GM12878 (cell line): Measurements from ENCODE around the gene OPN5. TPM values are rescaled to one million over a fixed set of nuclear protein-coding genes. Genes with fewer than 3 reads are reported as not detected.

Experiments used
- ATAC-seq: fragments of 200-7000 bp; cut with Tn5 transposase; 3 replicates; pipeline ENCODE4 v1.9.1; 2020; ENCODE audit warnings: mild to moderate bottlenecking, moderate library complexity
- BruUV-seq: library from RNA; stranded (reverse); fragments of 400-500 nt; replicated peaks from 2 replicates; lab custom pipeline; 2021; lab: Mats Ljungman, UMichigan
- CTCF ChIA-PET: fragments of 300-600 bp; sonication (Branson Sonifier 250); formaldehyde crosslinking; extraction: SDS; loops from one replicate; lab custom pipeline; 2021; ENCODE audit warnings: inconsistent platforms; lab: Yijun Ruan, JAX
- POLR2A ChIA-PET: fragments of 350-600 bp; formaldehyde crosslinking; extraction: SDS; loops from one replicate; lab custom pipeline; 2021; ENCODE audit warnings: inconsistent platforms; lab: Charles Lee
- RAD21 ChIA-PET: fragments of 300-600 bp; sonication (Branson Sonifier 250); formaldehyde crosslinking; loops from one replicate; lab custom pipeline; 2023; ENCODE audit warnings: antibody characterized with exemption; ENCODE audit not compliant: unreplicated experiment; lab: Charles Lee
- SMC1A ChIA-PET: fragments of 300-600 bp; sonication (Branson Sonifier 250); formaldehyde crosslinking; loops from one replicate; lab custom pipeline; 2023; ENCODE audit not compliant: unreplicated experiment, uncharacterized antibody; lab: Charles Lee
- DNase-seq: peaks from one replicate; pipeline ENCODE4 v3.0.0-alpha.2; 2011; ENCODE audit warnings: low read depth, low spot score
- FAIRE-seq: peaks from 3 replicates; lab custom pipeline; 2011; peaks lifted over from hg19 to GRCh38; lab: Jason Lieb, UNC
- H2AFZ ChIP-seq: 2 replicates; pipeline ENCODE4 v1.6.0; 2011; ENCODE audit warnings: low read depth, low read length, control low read depth; ENCODE audit not compliant: control insufficient read depth
- H3K27ac ChIP-seq: 2 replicates; pipeline ENCODE4 v1.5.1; 2011; ENCODE audit warnings: control low read depth; ENCODE audit not compliant: control insufficient read depth, insufficient read depth
- H3K27me3 ChIP-seq, 2 experiments: replicated peaks in 1 of 2; 2 replicates each; pipeline versions ENCODE4 v1.6.0 to v1.6.1; 2011; ENCODE audit warnings: low read length in 1 of 2; ENCODE audit not compliant: control insufficient read depth in 2 of 2, insufficient read depth in 2 of 2
- H3K36me3 ChIP-seq, 2 experiments: 2 replicates each; pipeline ENCODE4 v1.5.1; 2011; ENCODE audit warnings: low read length in 1 of 2; ENCODE audit not compliant: control insufficient read depth in 2 of 2, insufficient read depth in 2 of 2
- H3K4me1 ChIP-seq: 2 replicates; pipeline ENCODE4 v1.6.1; 2011; ENCODE audit warnings: mild to moderate bottlenecking, low read length, moderate library complexity, mixed read lengths; ENCODE audit not compliant: control insufficient read depth, insufficient read depth
- H3K4me2 ChIP-seq: 2 replicates; pipeline ENCODE4 v1.6.0; 2011; ENCODE audit warnings: control low read depth; ENCODE audit not compliant: control insufficient read depth, insufficient read depth
- H3K4me3 ChIP-seq: fragments of 200-600 bp; sonication (generic); 2 replicates; pipeline ENCODE4 v1.5.1; 2016
- H3K79me2 ChIP-seq: 2 replicates; pipeline ENCODE4 v1.6.0; 2011; ENCODE audit warnings: low read length; ENCODE audit not compliant: control insufficient read depth, insufficient read depth
- H3K9ac ChIP-seq: 2 replicates; pipeline ENCODE4 v1.8.0; 2011; ENCODE audit warnings: low read length, control low read depth, mixed read lengths; ENCODE audit not compliant: control insufficient read depth, insufficient read depth
- H3K9me3 ChIP-seq: replicated peaks from 3 replicates; pipeline ENCODE4 v1.5.1; 2011; ENCODE audit warnings: mild to moderate bottlenecking, low read length; ENCODE audit not compliant: control insufficient read depth, insufficient read depth
- H4K20me1 ChIP-seq: 2 replicates; pipeline ENCODE4 v1.6.0; 2011; ENCODE audit not compliant: control insufficient read depth, insufficient read depth
- ATF7 ChIP-seq: fragments of 450-650 bp; IDR thresholded peaks from 2 replicates; pipeline ENCODE4 v1.6.1; 2016; ENCODE audit warnings: low read depth, mild to moderate bottlenecking
- CBX3 ChIP-seq: fragments of 200-600 bp; sonication (generic); IDR thresholded peaks from 2 replicates; pipeline ENCODE4 v1.6.1; 2016; ENCODE audit warnings: low read depth, borderline replicate concordance
- DPF2 ChIP-seq: fragments of 450-650 bp; IDR thresholded peaks from 2 replicates; pipeline ENCODE4 v1.6.1; 2017; ENCODE audit warnings: mild to moderate bottlenecking
- EZH2 ChIP-seq: IDR thresholded peaks from 2 replicates; pipeline ENCODE4 v1.6.1; 2012; ENCODE audit warnings: low read depth, mild to moderate bottlenecking, control low read depth, inconsistent platforms, low read length, borderline replicate concordance; ENCODE audit not compliant: control insufficient read depth
- HDAC2 ChIP-seq: fragments of 200-600 bp; sonication (generic); IDR thresholded peaks from 2 replicates; pipeline ENCODE4 v1.6.1; 2017
- MXI1 ChIP-seq: fragments of 150-350 bp; IDR thresholded peaks from 2 replicates; pipeline ENCODE4 v1.6.1; 2011; ENCODE audit warnings: low read depth, mild to moderate bottlenecking, inconsistent platforms, low read length, improper control_type of control experiment
- NFXL1 ChIP-seq: fragments of 450-650 bp; IDR thresholded peaks from 2 replicates; pipeline ENCODE4 v1.6.1; 2017; ENCODE audit warnings: antibody characterized with exemption, mild to moderate bottlenecking, borderline replicate concordance
- PAX5 ChIP-seq: IDR thresholded peaks from 2 replicates; pipeline ENCODE4 v1.6.1; 2011; ENCODE audit warnings: low read depth, low read length, borderline replicate concordance
- POLR2A ChIP-seq: IDR thresholded peaks from 2 replicates; pipeline ENCODE4 v1.6.1; 2011; ENCODE audit warnings: low read depth, mild to moderate bottlenecking, low read length
- POLR2AphosphoS2 ChIP-seq: IDR thresholded peaks from 2 replicates; pipeline ENCODE4 v1.6.1; 2011; ENCODE audit warnings: low read depth, mild to moderate bottlenecking, low read length, improper control_type of control experiment, moderate library complexity
- POLR2AphosphoS5 ChIP-seq: IDR thresholded peaks from 2 replicates; pipeline ENCODE4 v1.6.1; 2011; ENCODE audit warnings: mild to moderate bottlenecking, low read length, inconsistent platforms
- TARDBP ChIP-seq: IDR thresholded peaks from 2 replicates; pipeline ENCODE4 v1.6.1; 2016; ENCODE audit warnings: borderline replicate concordance
- ZNF687 ChIP-seq: fragments of 450-650 bp; IDR thresholded peaks from 2 replicates; pipeline ENCODE4 v1.6.1; 2017; ENCODE audit warnings: mild to moderate bottlenecking, moderate library complexity
- WGBS: methylation state at CpG from one replicate; pipeline ENCODE4 v1.1.6; 2016; ENCODE audit warnings: low lambda C conversion rate; ENCODE audit not compliant: insufficient replicate concordance, insufficient coverage; ENCODE audit errors: missing lambda C conversion rate; 5-methylcytosine and 5-hydroxymethylcytosine counted together
- in situ Hi-C: fragments of 300-500 bp; cut with MboI; formaldehyde crosslinking; loops from 9 replicates; pipeline ENCODE4 v1.14.3; 2018; ENCODE audit warnings: mixed read lengths
- intact Hi-C: fragments of 100-400 bp; cut with micrococcal nuclease; formaldehyde crosslinking; loops from one replicate; pipeline ENCODE4 v1.14.2; 2022; ENCODE audit not compliant: unreplicated experiment
- polyA plus RNA-seq, 11 experiments: library from polyadenylated mRNA; depleted of rRNA in 4 of 11; unstranded in 6 of 11; stranded (reverse) in 5 of 11; fragments of >200 nt; fragmentation: Nextera tagmentation in 4 of 11; fragmentation: Illumina TruSeq in 1 of 11; extraction: Ambion mirVana in 4 of 11; extraction: Trizol in 1 of 11; gene quantifications; 1 replicate in 1 of 11; 2 replicates in 10 of 11; pipeline versions ENCODE4 v1.2.1 to v1.2.3, GENCODE V29; 2011 to 2016; ENCODE audit warnings: inconsistent platforms in 2 of 11, missing spikeins in 2 of 11, low read depth in 1 of 11
- total RNA-seq, 4 experiments: library from RNA; depleted of rRNA in 3 of 4; stranded (reverse); fragments of >200 nt in 3 of 4; fragmentation: Illumina TruSeq in 1 of 4; extraction: Trizol in 1 of 4; gene quantifications; 2 replicates each; pipeline versions ENCODE4 v1.2.1 to v1.2.3, GENCODE V29; 2013 to 2021
- TF ChIP-seq, protein P1 (sequence below): fragments of 450-650 bp; formaldehyde crosslinking; IDR thresholded peaks from 2 replicates; pipeline ENCODE4 v1.5.0; 2022; ENCODE audit warnings: mild to moderate bottlenecking, missing genetic modification characterization

The OPN5 gene
- total and polyA plus RNA-seq, 10 of the 15 experiments (the other 5 are each of a cell fraction or from before 2014, with no cell fraction given), result not detected

- intact Hi-C loops, result loop anchor here (1.0 kb wide), 2 partner anchors 977 to 1622 kb away; no protein-coding TSS in a partner anchor
- ATAC-seq, result no peak
- H3K27me3 ChIP-seq, result peaks cover 0 to 2% of the 10 kb centered on the region in 2 experiments; a peak in 1 of 4 replicates
- no peak for DNase-seq
- SMC1A ChIA-PET, result interaction anchor here (0.9 to 3.2 kb wide), 12 partner anchors 9 to 1626 kb away, joined by 3 to 16 read pairs (median 8); no protein-coding TSS in a partner anchor
- H4K20me1 ChIP-seq, result no peaks in the 10 kb centered on the region
- no peak for FAIRE-seq
- no peak overlapping the region; the same call in 1 of the 2 replicates for H3K4me2 ChIP-seq
- POLR2A ChIA-PET, result no interaction called here
- H3K9ac ChIP-seq, result no peak overlapping the region
- TF ChIP-seq HDAC2, result no peak
- TF ChIP-seq POLR2A, result no peak
- no peak for TF ChIP-seq ZNF687
- no peak for TF ChIP-seq ATF7
- TF ChIP-seq TARDBP, result no peak
- no peak for TF ChIP-seq PAX5
- TF ChIP-seq MXI1, result no peak
- TF ChIP-seq CBX3, result no peak
- TF ChIP-seq NFXL1, result no peak
- TF ChIP-seq, protein P1, sequence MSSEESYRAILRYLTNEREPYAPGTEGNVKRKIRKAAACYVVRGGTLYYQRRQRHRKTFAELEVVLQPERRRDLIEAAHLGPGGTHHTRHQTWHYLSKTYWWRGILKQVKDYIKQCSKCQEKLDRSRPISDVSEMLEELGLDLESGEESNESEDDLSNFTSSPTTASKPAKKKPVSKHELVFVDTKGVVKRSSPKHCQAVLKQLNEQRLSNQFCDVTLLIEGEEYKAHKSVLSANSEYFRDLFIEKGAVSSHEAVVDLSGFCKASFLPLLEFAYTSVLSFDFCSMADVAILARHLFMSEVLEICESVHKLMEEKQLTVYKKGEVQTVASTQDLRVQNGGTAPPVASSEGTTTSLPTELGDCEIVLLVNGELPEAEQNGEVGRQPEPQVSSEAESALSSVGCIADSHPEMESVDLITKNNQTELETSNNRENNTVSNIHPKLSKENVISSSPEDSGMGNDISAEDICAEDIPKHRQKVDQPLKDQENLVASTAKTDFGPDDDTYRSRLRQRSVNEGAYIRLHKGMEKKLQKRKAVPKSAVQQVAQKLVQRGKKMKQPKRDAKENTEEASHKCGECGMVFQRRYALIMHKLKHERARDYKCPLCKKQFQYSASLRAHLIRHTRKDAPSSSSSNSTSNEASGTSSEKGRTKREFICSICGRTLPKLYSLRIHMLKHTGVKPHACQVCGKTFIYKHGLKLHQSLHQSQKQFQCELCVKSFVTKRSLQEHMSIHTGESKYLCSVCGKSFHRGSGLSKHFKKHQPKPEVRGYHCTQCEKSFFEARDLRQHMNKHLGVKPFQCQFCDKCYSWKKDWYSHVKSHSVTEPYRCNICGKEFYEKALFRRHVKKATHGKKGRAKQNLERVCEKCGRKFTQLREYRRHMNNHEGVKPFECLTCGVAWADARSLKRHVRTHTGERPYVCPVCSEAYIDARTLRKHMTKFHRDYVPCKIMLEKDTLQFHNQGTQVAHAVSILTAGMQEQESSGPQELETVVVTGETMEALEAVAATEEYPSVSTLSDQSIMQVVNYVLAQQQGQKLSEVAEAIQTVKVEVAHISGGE (CRISPR knock-in tag), result no peak
- no peak for TF ChIP-seq POLR2AphosphoS5
- TF ChIP-seq POLR2AphosphoS2, result no peak
- no peak for TF ChIP-seq DPF2
- TF ChIP-seq EZH2, result no peak
- TF ChIP-seq, all 136 proteins: peak for 0
- no TSS peak for BruUV-seq
- in situ Hi-C loops, result loop anchor here (10.0 kb wide), 1 partner anchor 976 kb away; no protein-coding TSS in a partner anchor
- 31% methylated on average over 5 of the region's 5 CpGs for WGBS
- ChIA-PET RAD21 (interaction anchor here (1.7 to 4.4 kb wide), 4 partner anchors 157 to 1621 kb away, joined by 7 to 24 read pairs (median 16); no protein-coding TSS in a partner anchor), CTCF (interaction anchor here (0.5 to 4.4 kb wide), 31 partner anchors 7 to 1622 kb away, joined by 3 to 57 read pairs (median 5); no protein-coding TSS in a partner anchor)
- no peak overlapping the region for H3K27ac ChIP-seq
- H2AFZ ChIP-seq, result no peak overlapping the region
- H3K9me3 ChIP-seq, result no peaks in the 10 kb centered on the region
- no peaks in the 10 kb centered on the region for H3K4me1 ChIP-seq
- no peak overlapping the region for H3K4me3 ChIP-seq
- no peaks in the 10 kb centered on the region for H3K79me2 ChIP-seq
- no peaks in the 10 kb centered on the region for H3K36me3 ChIP-seq
Measured at GRCh38 chr6:47788498-47788884, 6.7 kb downstream of the OPN5 start.
